Cortex of kidney (tissue), 1 donor: ENCODE measurements around the gene COL5A1.
"Not testable (repeated sequence)": the region's sequence is repeated elsewhere in the genome, so short reads cannot be mapped to it uniquely, and the experiment has no call there.

Experiments used
- DNase-seq: peaks from one replicate; lab custom pipeline; 2025; lab: John Stamatoyannopoulos, UW

Gene COL5A1

DNA sequence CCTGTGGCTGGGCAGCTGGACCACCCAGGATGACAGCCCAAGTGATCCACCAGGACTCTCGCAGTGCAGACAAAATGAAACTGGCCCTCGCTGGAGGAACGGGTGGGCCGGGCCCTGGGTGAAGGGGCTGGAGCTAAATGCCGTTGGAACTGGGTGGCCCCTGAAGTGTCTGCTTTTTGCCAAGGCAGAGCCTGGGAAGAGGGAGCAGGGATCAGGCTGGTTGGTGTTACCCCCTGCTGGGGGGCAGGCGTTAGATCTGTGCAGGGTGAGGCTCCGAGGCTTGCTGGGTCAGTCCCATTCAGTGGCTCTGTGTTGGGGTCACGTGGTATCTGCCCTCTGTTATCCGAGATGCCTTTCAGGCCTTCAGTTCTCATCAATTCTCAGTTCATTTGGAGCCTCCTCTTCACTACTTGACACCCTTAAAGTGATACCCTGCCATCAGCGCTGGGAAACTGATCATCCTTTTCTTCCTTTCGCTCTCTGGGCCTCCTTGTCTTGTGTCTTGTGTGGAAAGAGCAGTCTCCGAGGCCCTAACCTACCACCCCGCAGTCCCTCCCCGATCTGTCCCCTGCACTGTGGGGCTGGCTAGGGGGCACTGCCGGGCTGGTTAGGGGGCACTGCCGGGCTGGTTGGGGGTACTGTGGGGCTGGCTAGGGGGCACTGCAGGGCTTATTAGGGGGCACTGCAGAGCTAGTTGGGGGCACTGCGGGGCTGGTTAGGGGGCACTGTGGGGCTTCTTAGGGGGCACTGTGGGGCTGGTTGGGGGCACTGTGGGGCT lies 37.3 kb downstream of the COL5A1 start:
- DNase-seq, result no peak

DNA sequence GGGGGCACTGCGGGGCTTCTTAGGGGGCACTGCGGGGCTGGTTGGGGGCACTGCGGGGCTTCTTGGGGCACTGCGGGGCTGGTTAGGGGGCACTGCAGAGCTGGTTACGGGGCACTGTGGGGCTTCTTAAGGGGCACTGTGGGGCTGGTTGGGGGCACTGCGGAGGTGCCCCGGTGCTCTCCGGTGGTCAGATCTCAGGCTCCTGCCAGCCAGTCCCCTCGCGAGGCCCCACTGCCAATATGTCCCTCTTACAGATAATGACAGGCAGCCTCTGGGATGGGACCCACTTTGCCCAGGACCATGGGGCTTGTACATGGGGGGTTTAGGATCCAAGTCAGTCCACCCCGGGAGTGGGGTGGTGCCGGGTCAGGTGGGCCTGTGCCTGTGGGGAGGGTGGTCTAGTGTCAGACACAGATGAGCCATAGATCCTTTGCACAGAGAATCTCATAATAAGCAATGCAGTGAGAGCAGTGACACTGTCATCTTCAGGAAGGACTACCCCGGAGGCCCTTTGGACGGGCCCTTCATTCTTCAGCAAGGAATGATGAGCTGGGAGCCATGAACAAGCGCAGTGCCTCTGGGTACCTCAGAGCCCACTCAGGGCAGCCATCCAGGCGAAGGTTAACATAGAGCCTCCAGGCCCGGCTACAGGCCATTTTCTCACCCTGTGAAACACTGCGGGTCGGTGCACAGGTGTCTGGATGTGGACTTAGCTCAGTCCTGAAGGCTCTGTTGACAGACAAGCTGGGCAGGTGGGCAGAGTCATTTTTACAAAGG lies 38.2 kb downstream of the COL5A1 start:
- DNase-seq, result no peak

DNA sequence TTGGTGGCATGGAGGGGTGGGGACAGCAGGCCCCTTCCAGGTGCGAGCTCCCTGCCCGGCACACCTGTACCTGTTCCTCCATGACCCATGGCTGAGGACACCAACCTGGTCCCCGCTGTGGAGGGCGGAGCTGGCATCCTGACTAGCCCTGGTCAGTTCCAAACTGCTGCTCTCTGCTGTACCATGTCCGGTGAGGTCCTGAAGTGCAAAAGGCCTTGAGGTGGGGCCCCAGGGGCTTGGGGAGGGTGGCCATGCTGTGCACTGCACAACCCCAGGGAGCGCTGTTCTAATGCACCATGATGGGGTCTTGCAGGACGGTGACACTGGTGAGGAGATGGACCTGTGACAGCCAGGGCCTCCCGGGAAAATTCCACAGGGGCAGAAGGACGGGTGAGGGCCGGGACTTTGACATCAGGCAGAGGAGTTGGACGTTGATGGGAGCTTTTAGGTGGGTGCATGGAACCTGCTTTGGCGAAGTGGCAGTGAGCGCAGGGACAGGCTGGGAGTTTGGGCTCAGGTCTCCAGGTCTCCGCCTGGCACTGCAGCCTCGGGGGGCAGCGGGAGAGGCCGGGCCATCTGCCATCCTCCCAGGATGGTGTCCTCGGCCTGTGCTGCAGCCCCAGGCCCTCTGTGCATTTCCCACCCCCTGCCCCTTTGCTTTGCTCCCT lies 38.9 kb downstream of the COL5A1 start:
- no peak for DNase-seq

DNA sequence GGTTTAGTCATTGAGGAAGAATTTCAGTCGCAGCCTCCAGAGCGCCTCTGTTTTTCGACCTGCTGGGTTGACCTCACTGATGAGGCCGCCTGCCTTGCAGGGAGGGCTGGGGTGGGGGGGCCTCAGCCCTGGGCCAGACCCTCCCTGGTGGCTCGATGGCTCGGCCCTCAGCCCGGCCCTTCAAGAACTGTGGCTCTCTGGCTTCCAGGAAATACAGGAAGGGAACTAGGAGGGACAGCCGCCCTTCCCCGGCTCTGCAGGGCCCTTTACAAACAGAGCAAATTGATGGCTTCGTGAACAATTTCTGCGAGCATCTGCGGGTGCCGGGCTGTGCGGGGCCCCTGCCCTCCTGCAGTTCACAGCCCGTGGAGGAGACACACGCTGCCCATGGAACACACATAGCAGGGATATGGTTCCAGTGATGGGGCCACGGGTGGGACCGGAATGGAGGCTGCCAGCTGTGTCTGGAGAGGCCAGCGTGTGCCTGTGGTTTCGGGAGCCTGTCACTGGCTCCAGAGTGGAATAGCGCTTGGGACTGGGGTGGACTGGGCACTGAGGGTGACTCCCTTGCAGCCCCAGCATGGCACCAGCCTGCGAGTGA lies 39.6 kb downstream of the COL5A1 start:
- no peak for DNase-seq

DNA sequence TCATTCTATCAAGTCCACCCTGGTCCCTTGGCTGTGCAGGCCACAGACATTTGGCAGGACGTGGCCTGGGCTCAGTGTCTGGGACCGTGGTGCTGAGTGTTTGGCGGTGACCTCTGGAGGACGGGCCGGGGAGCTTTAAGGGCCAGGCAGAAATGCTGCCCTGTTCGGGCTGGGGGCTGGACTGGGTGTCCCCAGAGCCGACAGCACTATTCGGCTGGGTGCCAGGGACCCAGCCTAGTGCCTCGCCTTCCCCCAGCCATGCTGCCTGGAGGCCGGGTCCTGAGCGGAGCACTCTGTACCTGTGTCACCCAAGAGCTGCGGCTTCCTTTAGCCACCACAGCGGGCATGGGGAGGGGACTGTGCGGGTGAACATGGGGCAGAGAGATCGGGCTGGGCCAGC lies 40.4 kb downstream of the COL5A1 start:
- DNase-seq, result no peak

DNA sequence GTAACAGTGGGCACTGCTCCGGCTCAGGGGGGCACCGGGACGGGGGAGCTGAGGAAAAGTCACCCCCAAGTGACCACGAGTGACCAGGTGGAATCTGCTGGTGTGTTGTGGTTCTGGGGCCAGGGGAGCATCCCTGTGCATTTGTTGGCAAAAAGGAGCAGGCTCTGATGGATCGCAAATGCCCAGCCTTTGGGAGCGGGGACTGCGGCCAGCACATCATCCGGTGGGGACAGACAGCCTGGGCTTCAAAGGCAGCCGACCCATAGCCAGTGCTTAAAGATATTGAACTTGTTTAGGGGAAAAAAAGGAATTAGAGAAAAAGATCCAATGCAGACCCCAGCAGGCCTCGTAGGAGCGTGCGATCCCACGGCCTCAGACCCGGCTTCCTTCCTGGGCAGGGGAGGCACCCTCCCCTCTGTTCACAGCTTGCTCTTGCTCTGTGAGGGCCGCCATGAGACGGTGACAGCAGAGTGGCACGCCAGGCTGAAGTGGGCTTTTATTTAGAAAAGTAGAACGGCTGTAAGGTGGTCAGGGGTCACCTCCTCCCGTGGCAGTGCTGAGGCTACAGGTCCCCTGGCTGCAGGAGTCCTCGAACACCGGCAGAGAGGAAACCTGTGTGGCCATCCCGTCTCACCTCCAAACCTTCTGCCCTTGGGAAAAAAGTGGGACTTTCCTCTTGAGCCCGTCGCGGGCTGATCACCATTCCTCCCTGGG lies 41.2 kb downstream of the COL5A1 start:
- DNase-seq, result no peak

DNA sequence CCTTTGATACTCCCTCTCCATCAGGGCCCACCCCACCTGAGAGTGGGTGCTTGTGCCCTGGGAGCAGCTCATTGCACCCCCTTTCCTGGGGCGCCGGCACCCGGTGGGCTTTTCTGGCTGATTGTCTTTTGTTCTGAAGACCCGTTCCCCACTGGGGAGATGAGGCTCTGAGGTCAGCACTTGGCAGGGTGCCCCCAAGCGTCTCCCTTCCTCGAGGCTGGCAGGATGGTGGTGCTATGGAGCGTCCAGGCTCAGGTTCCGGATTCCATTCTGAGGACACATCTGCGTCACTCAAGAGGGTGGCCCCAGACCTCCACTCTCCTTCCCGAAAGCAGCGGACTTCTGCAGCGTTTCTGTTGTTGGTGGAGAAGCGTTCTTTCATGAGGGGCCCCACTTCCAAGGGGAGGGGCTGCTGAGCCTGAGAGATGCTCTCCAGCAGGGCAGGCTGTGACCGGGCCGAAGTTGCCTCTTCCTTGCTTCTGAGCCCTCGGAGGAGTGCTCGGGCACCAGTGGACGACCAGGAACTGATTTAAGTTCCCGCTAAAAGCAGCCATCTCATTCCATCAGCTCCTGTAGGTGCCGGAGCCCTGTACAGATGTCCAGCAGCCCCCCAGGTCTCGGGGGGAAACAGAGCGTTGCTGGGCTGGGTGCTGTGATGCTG lies 42.2 kb downstream of the COL5A1 start:
- no peak for DNase-seq

DNA sequence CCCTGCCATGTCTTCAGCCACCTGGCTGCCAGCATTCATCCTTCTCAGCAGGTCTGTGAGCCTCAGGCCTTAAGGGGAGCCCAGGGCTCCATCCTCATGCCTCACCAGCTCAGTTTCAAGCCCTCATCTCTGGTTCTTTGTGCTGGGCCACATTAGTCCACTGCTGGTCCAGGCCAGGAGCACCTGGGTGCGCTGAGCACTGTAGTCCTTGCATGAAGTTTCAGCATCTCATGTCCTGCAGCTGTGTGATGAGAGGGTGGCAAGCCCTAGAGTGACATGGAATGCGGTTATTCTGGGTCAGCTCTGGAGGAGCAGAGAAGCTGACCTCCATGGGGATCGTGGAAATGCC lies 42.7 kb downstream of the COL5A1 start:
- no peak for DNase-seq

DNA sequence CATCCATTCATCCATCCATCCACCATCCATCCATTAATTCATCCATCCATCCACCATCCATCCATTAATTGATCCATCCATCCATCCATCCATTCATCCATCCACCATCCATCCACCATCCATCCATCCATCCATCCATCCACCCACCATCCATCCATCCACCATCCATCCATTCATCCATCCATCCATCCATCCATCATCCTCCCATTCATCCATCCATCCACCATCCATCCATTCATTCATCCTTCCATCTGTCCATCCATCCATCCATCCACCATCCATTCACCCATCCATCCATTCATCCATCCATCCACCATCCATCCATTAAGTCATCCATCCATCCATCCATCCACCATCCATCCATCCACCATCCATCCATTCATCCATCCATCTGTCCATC lies 43.3 kb downstream of the COL5A1 start:
- DNase-seq, result not testable (repeated sequence)

DNA sequence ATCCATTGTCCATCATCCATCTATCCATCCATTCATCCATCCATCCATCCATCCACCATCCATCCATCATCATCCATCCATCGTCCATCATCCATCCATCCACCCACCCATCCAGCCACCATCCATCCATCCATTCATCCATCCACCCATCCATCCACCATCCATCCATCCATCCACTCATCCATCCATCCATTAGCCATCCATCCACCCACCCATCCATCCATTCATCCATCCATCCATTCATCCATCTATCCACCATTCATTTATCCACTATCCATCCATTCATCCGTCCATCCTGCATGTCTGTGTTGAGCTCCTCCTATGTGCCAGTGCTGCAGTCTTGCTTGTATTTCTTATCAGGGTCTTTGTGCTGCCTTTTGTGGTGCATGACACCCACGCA lies 44.2 kb downstream of the COL5A1 start:
- DNase-seq, result no peak

DNA sequence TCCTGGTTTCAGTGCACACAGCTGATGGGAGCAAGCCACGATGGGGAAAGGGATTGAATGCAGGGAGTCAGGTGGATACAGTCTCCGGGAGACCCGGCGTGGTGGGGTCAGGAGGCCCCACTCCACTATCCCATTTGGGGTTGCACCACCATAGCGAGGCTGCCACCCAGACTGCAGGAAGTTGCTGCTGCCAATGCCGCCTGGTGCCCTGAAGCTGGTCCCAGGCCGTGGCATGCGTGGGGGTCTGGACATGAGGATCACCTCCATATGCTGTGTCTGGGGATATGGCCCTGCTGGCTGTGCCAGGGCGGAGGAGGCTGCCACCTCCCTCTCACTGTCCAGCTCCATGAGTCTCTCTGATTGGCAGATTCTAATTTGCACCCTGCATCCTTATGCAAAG lies 45.3 kb downstream of the COL5A1 start:
- no peak for DNase-seq

DNA sequence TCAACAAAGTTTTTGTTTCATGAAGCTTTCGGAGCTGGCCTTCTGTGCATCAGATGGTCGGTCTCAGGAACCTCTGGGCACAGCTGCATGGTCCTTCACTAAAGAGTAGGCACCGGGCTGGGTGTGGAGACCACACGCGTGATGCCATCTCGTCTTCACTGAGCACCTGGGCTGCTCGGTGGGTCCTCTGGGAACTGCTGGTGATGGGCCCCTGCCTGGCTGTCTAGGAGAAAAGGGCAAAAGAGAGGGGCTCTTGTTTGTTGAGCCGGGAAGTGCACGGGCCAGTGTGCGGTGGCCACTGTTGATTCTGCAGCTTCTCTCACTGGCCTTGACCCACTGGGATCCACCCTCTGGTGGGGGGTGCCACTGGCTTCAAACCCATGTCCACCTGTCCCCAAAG lies 46.0 kb downstream of the COL5A1 start:
- no peak for DNase-seq

DNA sequence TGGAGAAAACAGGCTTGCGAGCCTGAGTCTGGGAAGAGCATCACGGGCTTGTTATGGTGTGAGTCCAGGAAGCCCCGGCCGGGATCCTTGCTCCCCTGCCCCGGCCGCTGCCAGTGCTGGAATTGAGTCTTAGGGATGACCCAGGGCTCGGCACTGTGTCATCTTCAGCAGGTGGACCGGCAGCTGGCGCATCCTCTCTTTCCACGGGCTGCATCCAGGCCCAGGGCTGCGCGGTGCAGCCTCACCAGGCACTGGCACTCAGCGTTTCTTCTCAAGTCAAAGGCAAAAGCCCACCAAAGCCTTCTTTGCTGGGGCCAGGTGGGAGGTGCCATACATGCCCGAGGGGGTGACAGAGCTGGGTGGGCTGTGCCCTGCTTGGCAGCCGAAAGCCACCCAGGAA lies 46.6 kb downstream of the COL5A1 start:
- no peak for DNase-seq

DNA sequence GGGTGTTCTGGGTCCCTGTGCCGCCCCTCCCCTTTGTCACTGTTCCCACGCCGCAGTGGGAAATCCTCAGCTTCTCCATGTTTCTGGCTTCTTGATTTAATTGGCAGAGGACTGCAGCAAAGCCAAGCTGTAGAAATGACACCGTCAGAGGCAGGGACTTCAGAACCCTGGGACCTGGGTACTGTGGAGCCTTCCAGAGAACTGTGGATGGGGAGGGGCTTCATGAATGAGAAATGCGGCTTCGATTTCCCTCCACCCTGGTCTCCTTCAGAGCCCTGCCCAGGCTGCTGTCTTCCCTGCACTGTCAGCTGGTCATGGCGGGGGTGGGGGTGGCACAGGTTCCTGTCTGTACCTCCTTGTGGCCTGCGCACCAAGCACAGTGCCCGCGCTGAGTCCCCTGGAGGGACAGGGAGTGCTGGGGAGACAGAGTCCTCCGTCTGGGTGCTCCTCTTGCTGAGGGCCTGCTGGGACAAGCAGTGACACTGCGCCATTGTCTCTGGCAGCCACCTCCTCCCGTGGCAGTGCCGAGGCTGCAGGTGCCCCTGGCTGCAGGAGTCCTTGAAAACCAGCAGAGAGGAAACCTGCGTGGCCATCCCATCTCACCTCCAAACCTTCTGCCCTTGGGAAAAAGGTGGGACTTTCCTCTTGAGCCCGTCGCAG lies 47.2 kb downstream of the COL5A1 start:
- DNase-seq, result no peak

DNA sequence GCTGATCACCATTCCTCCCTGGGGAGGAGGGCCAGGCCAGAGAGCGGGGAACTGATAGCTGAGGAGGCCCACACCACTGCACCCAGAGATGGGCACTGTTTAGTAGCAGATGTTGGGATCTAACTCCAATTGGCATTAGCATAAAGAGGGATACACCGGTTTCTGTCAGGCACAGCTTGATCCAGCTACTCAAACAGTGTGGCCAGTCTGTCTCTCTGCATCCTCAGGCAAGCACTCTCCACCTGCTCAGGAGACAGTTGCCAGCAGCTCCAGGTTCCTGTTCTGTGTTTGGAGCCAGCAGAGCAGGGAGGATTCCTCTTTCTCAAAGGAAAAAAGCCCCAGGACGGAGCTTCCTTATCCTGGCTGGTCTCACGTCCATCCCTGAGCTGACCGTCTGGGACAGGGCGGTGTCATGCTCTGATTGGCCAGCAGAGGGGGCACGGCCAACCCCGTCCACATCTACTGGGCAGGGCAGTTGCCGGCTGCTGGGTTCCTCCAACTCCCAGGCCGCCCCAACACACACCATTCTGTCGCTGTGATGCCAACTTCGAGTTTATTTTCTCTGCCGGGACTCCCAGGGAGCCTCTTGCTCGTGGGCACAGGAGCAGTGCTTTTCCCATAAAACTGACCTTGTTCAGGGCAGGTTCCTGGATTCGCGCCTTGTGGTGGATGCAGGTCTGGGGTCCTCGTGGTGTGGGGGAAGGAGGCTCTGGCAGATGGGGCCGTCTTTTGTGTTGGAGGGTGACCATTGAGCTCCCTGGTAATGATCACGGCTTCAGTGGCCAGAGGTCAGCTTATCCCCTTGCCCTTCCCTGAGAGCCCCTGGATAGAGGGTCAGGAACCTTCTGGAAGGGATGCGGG lies 47.9 kb downstream of the COL5A1 start:
- DNase-seq, result no peak

DNA sequence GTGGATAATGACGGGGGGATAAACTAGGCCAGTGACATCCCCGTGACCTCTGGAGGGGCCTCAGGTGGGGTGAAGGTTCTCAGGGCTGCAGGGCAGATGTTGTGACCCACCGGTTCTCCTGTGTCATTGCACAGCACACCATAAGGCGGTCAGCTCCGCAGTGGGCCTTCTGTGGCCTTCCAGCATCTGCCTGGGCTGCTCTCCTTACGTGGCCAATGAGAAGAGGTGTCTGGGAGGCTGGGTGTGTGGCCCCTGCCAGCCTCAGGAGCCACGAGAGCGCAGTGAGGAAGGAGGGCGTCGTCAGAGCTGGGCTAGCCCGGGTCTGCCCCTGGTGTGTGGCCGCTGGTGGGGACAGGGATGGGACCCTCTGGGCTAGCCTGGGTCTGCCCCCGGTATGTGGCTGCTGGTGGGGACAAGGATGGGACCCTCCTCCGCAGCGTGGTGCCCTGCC lies 48.7 kb downstream of the COL5A1 start:
- no peak for DNase-seq

DNA sequence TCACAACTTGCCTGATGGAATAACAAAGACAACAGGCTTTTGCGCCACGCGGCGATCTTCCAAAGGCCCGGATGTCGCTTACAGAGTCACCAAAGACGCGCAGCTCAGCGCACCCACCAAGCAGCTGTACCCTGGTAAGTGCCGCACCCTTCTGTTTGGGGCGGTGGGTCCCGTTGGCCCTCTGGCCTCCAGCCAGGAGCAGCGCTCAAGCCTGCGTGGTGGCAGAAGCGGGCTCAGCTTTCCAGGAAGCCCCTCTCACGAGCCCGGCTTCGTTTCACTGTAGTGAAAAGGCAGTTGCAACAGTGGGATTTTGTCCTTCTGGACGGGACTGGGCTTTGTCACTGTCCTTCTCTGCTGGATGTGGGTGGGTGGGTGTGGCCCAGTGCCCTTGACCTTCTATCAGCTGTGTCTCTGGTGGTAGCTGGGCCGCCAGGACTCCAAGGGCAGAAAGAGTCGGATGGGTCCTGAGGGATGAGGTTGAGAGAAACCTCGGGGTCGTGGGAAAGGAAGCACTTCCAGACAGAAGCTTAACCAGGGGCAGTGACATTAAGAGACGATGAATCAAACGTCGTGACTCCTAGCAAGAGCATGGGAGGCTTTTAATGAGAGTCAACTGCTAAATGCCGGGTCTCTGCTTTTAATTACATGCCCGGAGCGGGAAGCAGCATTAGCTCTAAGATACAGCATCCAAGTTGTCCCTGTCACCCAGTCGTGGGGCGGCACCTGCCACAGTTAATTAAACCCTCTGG lies 49.5 kb downstream of the COL5A1 start:
- no peak for DNase-seq

DNA sequence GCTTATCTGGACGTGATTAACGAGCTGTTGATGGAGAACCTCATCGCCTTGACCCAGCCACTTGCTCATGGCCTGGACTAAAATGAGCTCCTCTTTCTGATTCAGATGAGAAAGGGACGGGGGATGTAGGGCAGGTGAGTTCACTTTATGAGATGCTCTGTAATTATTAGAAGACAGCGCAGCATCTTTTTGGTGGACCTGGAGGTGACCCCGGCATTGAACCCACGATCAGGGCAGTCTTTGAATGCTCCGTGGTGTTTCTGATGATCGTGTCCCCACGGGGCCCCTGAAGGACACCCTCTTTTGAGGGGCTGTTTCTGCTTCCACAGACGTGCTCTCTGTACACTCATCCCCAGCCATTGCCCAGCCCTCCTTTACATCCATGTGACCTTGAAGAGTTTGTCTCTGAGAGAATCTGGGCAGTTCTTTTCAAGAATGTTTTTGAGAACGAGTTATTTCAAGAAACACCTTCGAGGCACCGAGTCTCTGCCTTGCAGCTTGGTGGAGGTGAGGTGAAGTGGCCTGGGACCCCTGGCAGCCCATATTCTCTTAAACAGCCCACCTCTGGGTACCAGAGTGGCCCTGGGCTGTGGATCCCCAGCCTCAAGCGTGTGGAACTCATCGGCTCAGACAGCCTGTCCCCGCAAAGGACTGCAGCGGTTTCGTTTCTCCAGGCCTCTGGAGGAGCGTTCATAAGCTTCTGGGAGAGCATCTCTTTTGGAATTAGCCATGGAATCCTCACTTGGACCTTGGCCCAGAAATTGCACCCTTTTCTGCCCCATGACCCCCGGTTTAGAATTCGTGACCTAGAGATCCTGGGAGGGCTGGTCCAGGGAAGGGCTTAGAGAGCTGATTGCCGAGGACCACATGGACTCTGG lies 50.3 kb downstream of the COL5A1 start:
- no peak for DNase-seq
